ENCODE measurements around the gene IL22RA1. TPM values are rescaled to one million over a fixed set of nuclear protein-coding genes. Genes with fewer than 3 reads are reported as not detected.

The IL22RA1 gene
- total RNA-seq, 6 experiments from 2014 or later, result not detected

DNA sequence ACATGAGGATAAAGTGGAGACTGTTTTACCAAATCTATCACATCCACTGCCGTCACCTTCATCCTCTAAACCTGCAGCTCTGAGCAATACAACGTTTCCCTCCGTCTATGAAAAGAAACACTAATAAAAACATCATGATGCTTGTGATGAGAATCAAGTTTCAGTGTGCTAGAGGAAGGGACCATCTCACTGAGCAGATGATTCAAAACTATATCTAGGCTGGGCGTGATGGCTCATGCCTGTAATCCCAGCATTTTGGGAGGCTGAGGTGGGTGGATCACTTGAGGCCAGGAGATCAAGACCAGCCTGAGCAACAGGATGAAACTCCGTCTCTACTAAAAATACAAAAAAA is 16.3 kb downstream of the IL22RA1 start:
- peaks cover 5% of the 10 kb centered on the region for H3K27me3 Mint-ChIP-seq (ENCODE audit: insufficient read depth)

DNA sequence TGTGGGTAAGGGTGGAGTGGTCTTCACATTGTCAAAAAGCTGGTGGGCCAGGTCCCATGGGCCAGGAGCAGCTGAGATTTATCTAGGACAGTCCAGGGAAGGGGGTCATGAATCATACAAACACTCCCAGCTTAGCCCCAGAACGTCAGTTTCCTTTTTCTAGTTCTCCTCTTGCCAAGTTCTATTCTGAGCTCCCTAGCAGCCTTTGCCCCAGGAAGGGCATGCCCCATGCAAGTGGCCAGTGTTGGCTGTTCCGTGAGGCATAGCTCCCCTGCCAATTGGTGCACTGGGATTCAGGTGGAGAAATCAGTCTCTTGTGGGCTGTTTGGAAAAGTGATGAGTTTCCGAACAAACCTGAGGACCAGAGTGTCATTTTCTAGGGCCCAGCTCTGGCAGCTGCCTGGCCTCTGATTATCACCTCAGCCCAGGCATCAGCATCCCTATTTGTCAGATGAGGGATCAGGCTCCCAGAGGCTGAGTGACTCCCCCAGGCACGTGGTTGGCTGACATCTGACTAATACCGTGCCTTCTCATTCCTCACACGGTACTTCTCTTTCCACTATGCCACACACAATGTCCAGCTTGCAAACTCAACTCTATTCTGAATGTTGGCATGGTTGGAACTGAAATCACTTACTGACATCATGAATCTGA is 16.8 kb downstream of the IL22RA1 start:
- Mint-ChIP-seq H3K4me3 (peak overlapping the region; percentile 28; the same call in 1 of the 2 replicates), H3K9me3 (peaks cover 9% of the 10 kb centered on the region), H3K4me1 (ENCODE audit: low read depth) (peaks cover 24% of the 10 kb centered on the region), H3K36me3 (ENCODE audit: low read depth) (no peaks in the 10 kb centered on the region), H3K27me3 (ENCODE audit: insufficient read depth) (peaks cover 7% of the 10 kb centered on the region), H3K27ac (peak overlapping the region; percentile 62)
- peak; percentile 29 for DNase-seq
- TF ChIP-seq, protein P1, sequence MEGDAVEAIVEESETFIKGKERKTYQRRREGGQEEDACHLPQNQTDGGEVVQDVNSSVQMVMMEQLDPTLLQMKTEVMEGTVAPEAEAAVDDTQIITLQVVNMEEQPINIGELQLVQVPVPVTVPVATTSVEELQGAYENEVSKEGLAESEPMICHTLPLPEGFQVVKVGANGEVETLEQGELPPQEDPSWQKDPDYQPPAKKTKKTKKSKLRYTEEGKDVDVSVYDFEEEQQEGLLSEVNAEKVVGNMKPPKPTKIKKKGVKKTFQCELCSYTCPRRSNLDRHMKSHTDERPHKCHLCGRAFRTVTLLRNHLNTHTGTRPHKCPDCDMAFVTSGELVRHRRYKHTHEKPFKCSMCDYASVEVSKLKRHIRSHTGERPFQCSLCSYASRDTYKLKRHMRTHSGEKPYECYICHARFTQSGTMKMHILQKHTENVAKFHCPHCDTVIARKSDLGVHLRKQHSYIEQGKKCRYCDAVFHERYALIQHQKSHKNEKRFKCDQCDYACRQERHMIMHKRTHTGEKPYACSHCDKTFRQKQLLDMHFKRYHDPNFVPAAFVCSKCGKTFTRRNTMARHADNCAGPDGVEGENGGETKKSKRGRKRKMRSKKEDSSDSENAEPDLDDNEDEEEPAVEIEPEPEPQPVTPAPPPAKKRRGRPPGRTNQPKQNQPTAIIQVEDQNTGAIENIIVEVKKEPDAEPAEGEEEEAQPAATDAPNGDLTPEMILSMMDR (IDR thresholded peaks at IDR 0.05), result no peak

More for the DNA sequence above, 16.3 kb downstream of the IL22RA1 start:
- DNase-seq, result peak; percentile 9
- Mint-ChIP-seq H3K4me1 (ENCODE audit: low read depth) (peaks cover 24% of the 10 kb centered on the region), H3K36me3 (ENCODE audit: low read depth) (no peaks in the 10 kb centered on the region), H3K4me3 (peak overlapping the region; percentile 28), H3K9me3 (peaks cover 9% of the 10 kb centered on the region), H3K27ac (peak overlapping the region; percentile 62)
- TF ChIP-seq, protein P1 (IDR thresholded peaks at IDR 0.05), result no peak

DNA sequence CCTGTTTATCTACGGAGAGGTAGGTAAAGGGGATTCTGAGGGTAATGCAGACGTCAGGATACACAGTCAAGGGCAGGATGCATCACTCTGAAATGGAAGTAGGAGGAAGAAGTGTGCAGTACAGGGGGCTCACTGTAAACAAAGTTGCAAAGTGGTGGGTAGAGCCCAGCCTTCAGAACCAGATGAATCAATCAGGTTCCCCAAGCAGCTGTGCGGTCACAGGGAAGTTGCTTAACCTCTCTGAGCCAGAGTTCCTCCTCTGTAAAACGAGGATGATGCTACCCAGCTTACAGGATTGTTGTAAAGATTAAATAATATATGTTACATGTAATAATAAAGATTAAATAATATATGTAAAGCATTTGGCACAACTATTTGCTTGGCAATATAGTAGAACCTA is 17.5 kb downstream of the IL22RA1 start:
- Mint-ChIP-seq H3K36me3 (ENCODE audit: low read depth) (no peaks in the 10 kb centered on the region), H3K27me3 (ENCODE audit: insufficient read depth) (peaks cover 11% of the 10 kb centered on the region), H3K27ac (no peak overlapping the region), H3K4me1 (ENCODE audit: low read depth) (peaks cover 24% of the 10 kb centered on the region), H3K9me3 (peaks cover 6% of the 10 kb centered on the region; the same call in 1 of the 2 replicates), H3K4me3 (no peak overlapping the region)
- TF ChIP-seq, protein P1 (IDR thresholded peaks at IDR 0.05), result no peak
- DNase-seq, result no peak

DNA sequence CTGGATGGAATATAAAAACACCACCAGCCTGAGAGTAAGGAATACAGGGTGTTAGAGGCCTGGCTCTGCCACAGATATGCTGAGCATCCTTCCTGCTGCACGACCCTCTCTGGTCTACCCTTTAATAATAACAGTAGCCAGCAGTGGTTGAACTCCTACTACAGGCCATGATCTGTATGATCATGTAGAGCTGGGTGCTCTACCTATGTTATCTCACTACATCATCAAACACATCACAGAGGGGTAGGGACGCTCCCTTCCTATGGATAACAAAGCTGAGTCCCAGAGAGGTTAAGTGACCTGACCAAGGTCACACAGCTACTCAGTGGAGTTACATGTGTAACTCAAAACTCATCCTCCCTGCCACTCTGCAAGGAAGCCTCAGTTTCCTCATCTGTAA is 18.0 kb downstream of the IL22RA1 start:
- Mint-ChIP-seq H3K36me3 (ENCODE audit: low read depth) (no peaks in the 10 kb centered on the region), H3K4me1 (ENCODE audit: low read depth) (peaks cover 24% of the 10 kb centered on the region), H3K27me3 (ENCODE audit: insufficient read depth) (peaks cover 12% of the 10 kb centered on the region), H3K9me3 (peaks cover 4% of the 10 kb centered on the region; the same call in 1 of the 2 replicates), H3K27ac (no peak overlapping the region), H3K4me3 (no peak overlapping the region)
- no peak for DNase-seq
- TF ChIP-seq, protein P1 (IDR thresholded peaks at IDR 0.05), result no peak

DNA sequence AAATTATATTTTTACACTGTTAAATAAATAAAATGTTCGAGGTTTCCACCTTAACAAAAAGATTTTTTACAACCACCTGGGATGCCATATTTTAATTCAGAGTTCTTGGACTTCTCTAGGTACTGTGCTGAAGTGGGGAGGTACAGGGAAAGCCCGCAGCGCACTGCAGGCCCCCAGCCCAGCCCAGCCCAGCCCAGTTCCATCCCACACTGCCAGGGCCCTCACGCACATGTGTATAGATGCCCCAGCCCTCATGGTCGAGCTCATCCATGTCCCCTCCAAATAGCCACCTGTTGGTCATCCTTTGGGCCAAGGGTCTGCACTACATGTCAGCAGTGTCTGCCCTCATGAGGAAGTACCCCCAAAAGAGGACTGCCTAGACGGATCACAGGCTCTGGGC is 19.3 kb downstream of the IL22RA1 start:
- Mint-ChIP-seq H3K27me3 (ENCODE audit: insufficient read depth) (peaks cover 15% of the 10 kb centered on the region), H3K4me3 (no peak overlapping the region)
- no peak for DNase-seq

More for the DNA sequence above, 19.3 kb downstream of the IL22RA1 start:
- Mint-ChIP-seq H3K27ac (no peak overlapping the region), H3K36me3 (ENCODE audit: low read depth) (no peaks in the 10 kb centered on the region), H3K4me1 (ENCODE audit: low read depth) (peaks cover 24% of the 10 kb centered on the region), H3K9me3 (no peaks in the 10 kb centered on the region)
- TF ChIP-seq, protein P1 (IDR thresholded peaks at IDR 0.05), result no peak

Measured in HFFc6 (cell line).